OCI-LY1 (cell line): ENCODE measurements around the gene CDH7.
A peak's percentile ranks its signal among the peaks of the same experiment; 100 is the strongest.

Source experiments
- H2AFZ ChIP-seq: fragments of 200-600 bp; sonication (generic), shearing (Covaris generic); 2 replicates; pipeline ENCODE4 v1.6.0; 2014; ENCODE audit warnings: antibody characterized with exemption, mild to moderate bottlenecking, low read length
- H3F3A ChIP-seq: fragments of 200-600 bp; sonication (generic), shearing (Covaris generic); 2 replicates; pipeline ENCODE4 v1.6.0; 2014; ENCODE audit warnings: mild to moderate bottlenecking, antibody characterized with exemption, low read length, moderate library complexity; ENCODE audit not compliant: insufficient read depth
- H3K27ac ChIP-seq: fragments of 200-600 bp; sonication (generic); 2 replicates; pipeline ENCODE4 v1.5.1; 2014; ENCODE audit warnings: low read length, mixed run types, mild to moderate bottlenecking, low read depth; ENCODE audit not compliant: poor library complexity, severe bottlenecking
- H3K27me3 ChIP-seq: fragments of 200-600 bp; sonication (generic); 2 replicates; pipeline ENCODE4 v1.6.0; 2014; ENCODE audit warnings: antibody characterized with exemption, mild to moderate bottlenecking, low read length, moderate library complexity; ENCODE audit not compliant: insufficient read depth
- H3K36me3 ChIP-seq: fragments of 200-600 bp; sonication (generic); 2 replicates; pipeline ENCODE4 v1.6.1; 2014; ENCODE audit warnings: mild to moderate bottlenecking, antibody characterized with exemption, low read length, moderate library complexity, mixed read lengths; ENCODE audit not compliant: insufficient read depth
- H3K4me1 ChIP-seq: fragments of 200-600 bp; sonication (generic); 2 replicates; pipeline ENCODE4 v1.5.1; 2014; ENCODE audit warnings: mild to moderate bottlenecking, low read length, moderate library complexity; ENCODE audit not compliant: insufficient read depth, severe bottlenecking
- H3K4me2 ChIP-seq: fragments of 200-600 bp; sonication (generic), shearing (Covaris generic); 2 replicates; pipeline ENCODE4 v1.6.1; 2014; ENCODE audit warnings: low read length
- H3K4me3 ChIP-seq: fragments of 200-600 bp; sonication (generic); 2 replicates; pipeline ENCODE4 v1.5.1; 2014; ENCODE audit warnings: low read length, low read depth, mild to moderate bottlenecking, mixed read lengths; ENCODE audit not compliant: poor library complexity, severe bottlenecking
- H3K79me2 ChIP-seq: fragments of 200-600 bp; shearing (Covaris generic); 2 replicates; pipeline ENCODE4 v1.6.1; 2016; ENCODE audit warnings: mixed run types, low read length, mixed read lengths; ENCODE audit not compliant: insufficient read depth
- H3K9ac ChIP-seq: fragments of 200-600 bp; sonication (generic), shearing (Covaris generic); 2 replicates; pipeline ENCODE4 v1.6.1; 2014; ENCODE audit warnings: mild to moderate bottlenecking, low read length, mixed read lengths
- H3K9me2 ChIP-seq: fragments of 200-600 bp; sonication (generic), shearing (Covaris generic); 2 replicates; pipeline ENCODE4 v1.6.1; 2014; ENCODE audit warnings: low read depth, mild to moderate bottlenecking, low read length, mixed read lengths
- H3K9me3 ChIP-seq: fragments of 200-600 bp; shearing (Covaris generic); 2 replicates; pipeline ENCODE4 v1.6.1; 2014; ENCODE audit warnings: low read length, mixed read lengths
- H4K20me1 ChIP-seq: fragments of 200-600 bp; sonication (generic), shearing (Covaris generic); 2 replicates; pipeline ENCODE4 v1.6.0; 2016; ENCODE audit warnings: mild to moderate bottlenecking, low read length; ENCODE audit not compliant: insufficient read depth
- CTCF ChIP-seq: fragments of 200-600 bp; sonication (generic), shearing (Covaris generic); IDR thresholded peaks from 2 replicates; pipeline ENCODE4 v1.5.1; 2017; ENCODE audit warnings: mild to moderate bottlenecking, antibody characterized with exemption, low read length, moderate library complexity, mixed read lengths
- EZH2 ChIP-seq: fragments of 200-600 bp; sonication (generic), shearing (Covaris generic); IDR thresholded peaks from 2 replicates; pipeline ENCODE4 v1.8.0; 2017; ENCODE audit warnings: borderline replicate concordance, mixed run types, mild to moderate bottlenecking, antibody characterized with exemption, low read length, moderate library complexity, mixed read lengths

CDH7 gene

GRCh38 chr18:65752625-65753325 is 2.0 kb downstream of the CDH7 start:
- Histone ChIP-seq H3K4me2 (no peak overlapping the region), H2AFZ (no peak overlapping the region)

GRCh38 chr18:65753520-65753919 is 2.7 kb downstream of the CDH7 start:
- Histone ChIP-seq H3K9ac (no peak overlapping the region), H2AFZ (no peak overlapping the region), H3K4me1 (no peaks in the 10 kb centered on the region), H3K27ac (no peak overlapping the region), H3K9me3 (no peaks in the 10 kb centered on the region), H3K4me3 (no peak overlapping the region), H3K27me3 (no peaks in the 10 kb centered on the region), H3K9me2 (no peaks in the 10 kb centered on the region), H3K4me2 (no peak overlapping the region), H3F3A (no peaks in the 10 kb centered on the region), H3K79me2 (no peaks in the 10 kb centered on the region), H3K36me3 (no peaks in the 10 kb centered on the region), H4K20me1 (no peaks in the 10 kb centered on the region)
- TF ChIP-seq CTCF (peak; percentile 55), EZH2 (no peak)

More at GRCh38 chr18:65752625-65753325, 2.0 kb downstream of the CDH7 start:
- Histone ChIP-seq H3K27me3 (no peaks in the 10 kb centered on the region), H3K9ac (no peak overlapping the region), H3K4me1 (no peaks in the 10 kb centered on the region), H3K27ac (no peak overlapping the region), H3K4me3 (no peak overlapping the region), H3K9me3 (no peaks in the 10 kb centered on the region), H4K20me1 (no peaks in the 10 kb centered on the region), H3K36me3 (no peaks in the 10 kb centered on the region), H3F3A (no peaks in the 10 kb centered on the region), H3K9me2 (no peaks in the 10 kb centered on the region), H3K79me2 (no peaks in the 10 kb centered on the region)
- TF ChIP-seq CTCF (no peak), EZH2 (no peak)

- TF ChIP-seq CTCF (no peak), EZH2 (no peak)
- no peaks in the 10 kb centered on the region for H3K9me2 ChIP-seq
- no peaks in the 10 kb centered on the region for H3K79me2 ChIP-seq
- H3K4me2 ChIP-seq, result no peak overlapping the region
- no peak overlapping the region for H3K27ac ChIP-seq
- H3K4me1 ChIP-seq, result no peaks in the 10 kb centered on the region
- H2AFZ ChIP-seq, result no peak overlapping the region
- no peak overlapping the region for H3K9ac ChIP-seq
- no peaks in the 10 kb centered on the region for H3K9me3 ChIP-seq
- no peaks in the 10 kb centered on the region for H3F3A ChIP-seq
- H3K4me3 ChIP-seq, result no peak overlapping the region
- H4K20me1 ChIP-seq, result no peaks in the 10 kb centered on the region
- H3K36me3 ChIP-seq, result no peaks in the 10 kb centered on the region
- H3K27me3 ChIP-seq, result no peaks in the 10 kb centered on the region
These were observed 3.3 kb downstream of the CDH7 start for GRCh38 chr18:65754121-65754520.
